HG03064 (cell line): Measurements from ENCODE around the gene CYS1.

ENCODE experiments used
- ATAC-seq: cut with Tn5 transposase; IDR thresholded peaks from one replicate; pipeline ENCODE4 v1.9.1; 2021; ENCODE audit warnings: low read depth; ENCODE audit not compliant: unreplicated experiment

Gene CYS1

GRCh38 chr2:10052216-10052615 lies 28.0 kb downstream of the CYS1 start:
- ATAC-seq = no peak

- ATAC-seq = no peak
These were observed 31.6 kb downstream of the CYS1 start for GRCh38 chr2:10048501-10049171.

GRCh38 chr2:10047616-10048500 lies 32.4 kb downstream of the CYS1 start:
- ATAC-seq = no peak

- no peak for ATAC-seq
These were observed 33.3 kb downstream of the CYS1 start for GRCh38 chr2:10046931-10047330.

GRCh38 chr2:10045561-10046355 lies 34.5 kb downstream of the CYS1 start:
- ATAC-seq = no peak

- ATAC-seq = peak; percentile 58
These were observed 36.2 kb downstream of the CYS1 start for GRCh38 chr2:10043906-10044601.

DNA sequence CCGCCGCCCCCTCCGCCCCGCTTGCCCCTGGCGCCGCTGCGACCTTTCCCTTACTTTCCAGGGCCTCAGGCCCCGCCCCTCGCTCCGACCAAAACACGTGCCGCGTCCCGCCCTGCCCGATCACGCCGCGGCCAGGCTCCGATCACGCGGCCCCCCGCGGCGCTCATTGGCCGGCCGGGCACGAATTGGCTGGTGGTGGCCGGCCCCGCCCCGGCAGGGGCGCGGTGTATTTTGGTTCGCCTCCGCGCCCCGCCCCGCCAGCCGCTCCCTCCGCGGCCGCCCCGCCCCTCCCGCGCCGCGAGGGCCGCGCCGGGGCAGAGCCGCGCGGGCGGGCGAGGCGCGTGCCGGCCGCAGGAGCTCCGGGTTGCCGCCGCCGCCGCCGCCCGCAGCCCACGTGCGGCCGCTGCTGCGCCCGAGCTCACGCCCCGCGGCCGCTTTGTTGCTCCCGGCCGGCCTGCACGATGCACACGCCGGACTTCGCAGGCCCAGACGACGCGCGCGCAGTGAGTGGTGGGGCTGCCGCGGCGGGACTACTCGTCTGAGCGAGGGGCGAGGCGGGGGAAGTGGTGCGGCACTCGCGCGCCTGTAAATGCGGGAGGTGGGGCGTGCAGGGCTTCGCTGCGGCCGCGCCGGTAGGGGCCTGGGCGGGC lies 36.8 kb downstream of the CYS1 start, which contains the start of gene KLF11:
TSS of gene KLF11 (plus strand) at position 295 of the 650 bp plus-strand sequence. CDS start at position 462, 167 bp downstream.
- ATAC-seq = peak; percentile 70

- no peak for ATAC-seq
These were observed 37.7 kb downstream of the CYS1 start for GRCh38 chr2:10042301-10043161.

DNA sequence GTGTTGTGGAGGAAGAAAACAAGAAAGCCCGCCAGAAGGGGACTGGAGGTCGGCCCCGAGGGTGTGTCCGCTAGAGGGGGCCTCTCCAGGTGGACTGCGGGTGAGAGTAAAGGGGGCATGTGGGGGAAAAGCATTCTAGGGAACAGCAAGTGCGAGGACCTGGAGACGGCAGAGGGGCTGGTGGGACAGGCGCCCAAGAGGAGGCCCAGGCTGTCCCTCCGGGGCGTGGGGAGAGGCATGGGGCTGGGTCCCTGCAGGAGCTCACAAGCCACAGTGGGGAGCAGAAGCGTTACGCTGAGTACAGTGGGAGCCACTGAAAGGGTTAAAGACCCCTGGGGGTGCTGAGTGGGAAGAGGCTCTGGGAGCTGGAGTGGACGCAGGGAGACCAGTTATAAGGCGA lies 38.5 kb downstream of the CYS1 start:
- ATAC-seq = no peak

- ATAC-seq = no peak
These were observed 40.4 kb downstream of the CYS1 start for GRCh38 chr2:10039658-10040410.

DNA sequence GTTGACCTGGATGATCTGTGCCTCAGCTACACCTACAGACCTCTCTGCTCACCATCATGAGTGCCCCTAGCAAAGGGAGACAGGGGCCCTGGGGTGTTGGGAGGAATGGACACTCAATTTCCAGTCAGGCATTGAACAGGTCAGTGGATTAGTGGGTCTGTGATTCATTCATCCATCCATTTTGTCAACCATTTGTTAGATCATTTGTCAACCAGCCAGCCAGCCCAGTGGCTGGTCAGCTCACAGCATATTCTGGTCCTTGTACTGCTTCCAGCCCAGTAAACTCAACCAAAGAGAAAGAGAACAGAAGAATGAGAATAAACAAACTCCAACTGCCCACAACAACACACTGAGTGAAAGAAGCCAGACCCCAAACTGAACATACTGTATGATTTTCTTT lies 41.5 kb downstream of the CYS1 start:
- ATAC-seq = no peak

GRCh38 chr2:10038123-10038522 lies 42.1 kb downstream of the CYS1 start:
- ATAC-seq = no peak

GRCh38 chr2:10036095-10036884 lies 43.9 kb downstream of the CYS1 start:
- no peak for ATAC-seq

DNA sequence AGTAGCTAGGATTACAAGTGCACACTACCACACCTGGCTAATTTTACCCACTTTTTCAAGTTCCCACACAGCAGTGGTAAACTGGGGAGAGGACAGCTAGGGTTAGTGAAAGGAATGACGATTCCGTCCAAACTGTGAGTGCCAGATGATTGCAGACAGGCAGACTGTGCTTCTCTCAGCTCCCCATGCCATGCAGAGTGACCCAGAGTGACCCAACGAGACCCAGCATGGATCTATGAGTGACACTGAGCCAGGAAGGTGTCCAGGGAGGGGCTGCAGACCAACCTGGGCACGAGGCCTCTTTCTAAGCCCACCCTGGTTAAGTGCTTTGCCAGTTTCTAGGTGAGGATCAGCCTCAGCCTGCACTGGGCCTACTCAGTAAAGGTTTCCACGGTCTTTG lies 44.6 kb downstream of the CYS1 start:
- no peak for ATAC-seq

- ATAC-seq = no peak
These were observed 45.2 kb downstream of the CYS1 start for GRCh38 chr2:10035053-10035422.

DNA sequence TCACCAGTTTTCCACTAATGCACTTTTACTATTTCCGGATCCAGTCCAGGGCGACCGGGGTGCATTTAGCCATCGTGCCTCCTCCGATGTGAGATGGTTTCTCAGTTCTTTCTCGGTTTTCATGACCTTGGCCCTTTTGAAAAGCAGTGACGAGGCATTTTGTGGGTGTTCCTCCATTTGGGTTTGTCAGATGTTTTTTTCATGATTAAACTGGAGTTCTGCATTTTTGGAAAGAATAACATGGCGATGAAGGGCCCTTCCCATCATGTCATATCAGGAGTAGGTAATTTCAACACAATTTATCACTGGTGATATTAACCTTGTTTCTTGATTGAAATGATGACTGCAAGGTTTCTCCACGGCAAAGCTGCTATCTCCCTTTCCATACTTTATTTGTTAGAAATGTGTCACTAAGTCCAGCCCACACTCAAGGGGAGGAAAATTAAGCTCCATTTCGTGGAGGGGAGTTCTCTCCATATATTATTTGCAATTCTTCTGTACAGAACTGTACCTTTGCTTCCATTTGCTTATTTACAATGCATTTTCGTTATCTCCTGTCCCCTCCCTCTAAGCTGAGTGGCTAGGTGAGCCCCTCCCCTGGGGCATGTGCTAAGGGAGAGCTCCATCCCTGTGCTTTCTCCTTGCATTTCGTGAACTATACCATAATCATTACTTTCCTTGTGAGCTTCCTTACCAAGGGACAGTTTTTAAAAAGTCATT lies 45.7 kb downstream of the CYS1 start:
- no peak for ATAC-seq
